GM19395 (cell line): Measurements from ENCODE around the gene ETV1.

ENCODE experiments used
- ATAC-seq: cut with Tn5 transposase; IDR thresholded peaks from one replicate; pipeline ENCODE4 v1.9.1; 2021; ENCODE audit warnings: mild to moderate bottlenecking, moderate library complexity; ENCODE audit not compliant: unreplicated experiment

ETV1 gene

DNA sequence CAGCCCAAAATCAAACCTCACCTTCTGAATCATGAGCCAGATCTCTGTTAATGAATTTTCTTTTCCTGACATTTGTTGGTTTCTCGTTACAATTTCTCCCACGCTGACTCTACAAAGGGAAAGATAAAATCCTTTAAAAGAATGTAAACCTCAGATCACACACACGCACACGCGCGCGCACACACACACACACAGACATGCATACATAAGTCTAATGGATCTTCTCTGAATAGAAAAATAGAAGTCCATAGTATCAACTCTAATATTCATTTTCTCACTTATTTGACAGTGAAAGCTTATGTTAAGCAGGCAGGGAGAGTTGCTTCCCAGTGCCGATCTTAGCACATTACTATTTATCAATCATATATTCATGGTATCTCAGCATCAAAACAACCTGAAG, 1.4 kb downstream of the ETV1 start:
- ATAC-seq, result no peak

DNA sequence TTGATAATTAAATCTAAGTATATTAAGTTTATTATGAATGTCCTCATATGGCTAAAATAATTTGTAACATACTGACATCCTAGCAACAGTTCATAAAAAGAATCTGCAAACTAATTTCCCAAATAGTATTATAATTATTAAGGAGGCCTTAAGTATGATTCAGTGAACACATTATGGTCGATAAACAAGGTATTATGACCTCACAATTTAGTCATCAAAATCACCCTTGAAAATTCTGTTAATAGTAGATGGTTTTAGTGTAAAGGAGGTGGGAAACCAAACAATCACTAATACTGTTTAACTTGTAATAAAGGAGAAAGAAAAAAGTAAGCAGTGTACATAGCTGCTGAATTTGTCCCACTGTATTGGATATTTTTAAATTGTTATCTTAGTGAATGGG, 2.1 kb downstream of the ETV1 start:
- ATAC-seq, result no peak

DNA sequence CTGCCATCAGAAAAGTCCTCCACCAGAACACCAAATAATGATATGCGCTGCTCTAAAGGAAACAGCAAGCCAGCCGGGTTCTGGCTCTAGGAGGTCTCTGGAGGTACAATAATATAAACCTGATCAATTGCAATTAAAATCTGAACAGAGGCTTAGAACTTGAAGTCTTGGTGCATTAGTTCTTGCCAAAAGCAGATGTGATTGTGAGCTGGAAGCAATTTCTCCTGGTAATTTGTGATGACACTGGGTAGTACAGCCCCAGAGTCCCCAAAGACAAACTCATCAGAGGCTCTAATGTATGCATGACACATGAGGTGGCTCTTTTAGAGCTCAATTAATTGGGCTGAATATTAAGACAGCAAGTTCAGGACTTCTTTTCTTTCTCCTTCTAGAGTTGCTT, 3.3 kb downstream of the ETV1 start:
- ATAC-seq, result no peak

DNA sequence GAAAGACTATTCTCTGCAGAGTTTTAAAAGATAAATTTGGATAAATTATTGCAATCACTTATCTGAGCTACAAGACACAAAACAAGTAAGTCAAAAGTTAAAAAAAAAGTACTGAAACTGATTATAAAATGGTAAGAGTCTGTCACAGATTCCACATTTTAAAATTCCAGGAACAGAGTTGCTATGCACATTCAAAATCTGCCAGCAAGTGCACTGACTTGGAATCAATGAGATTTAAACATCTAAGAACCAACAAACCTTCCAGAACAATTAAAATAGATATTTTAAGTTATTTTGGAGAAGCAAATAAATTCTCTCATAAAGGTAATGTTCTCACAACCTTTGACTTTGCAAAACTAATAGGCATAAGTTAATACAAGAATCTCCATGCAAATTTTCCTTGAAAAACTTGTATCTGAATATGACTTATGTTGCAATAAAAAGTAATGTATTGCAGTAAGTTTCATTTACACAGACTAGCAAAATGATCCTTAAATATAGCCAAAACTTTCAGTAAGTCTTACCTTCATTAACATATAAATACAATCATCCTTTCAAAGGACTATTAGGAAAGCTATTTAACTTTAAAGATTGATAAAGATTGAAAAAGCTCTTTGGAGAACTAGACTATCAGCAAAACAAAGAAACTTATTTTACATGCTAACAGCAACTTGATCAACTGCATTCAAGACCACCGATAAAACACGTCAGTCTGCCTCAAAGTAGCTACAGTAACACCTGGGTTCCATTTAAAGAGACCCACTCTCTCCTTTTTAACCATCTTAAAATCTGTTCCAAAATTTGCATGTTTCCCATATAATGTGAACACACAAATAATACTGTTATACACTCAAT, 4.4 kb downstream of the ETV1 start:
- no peak for ATAC-seq

DNA sequence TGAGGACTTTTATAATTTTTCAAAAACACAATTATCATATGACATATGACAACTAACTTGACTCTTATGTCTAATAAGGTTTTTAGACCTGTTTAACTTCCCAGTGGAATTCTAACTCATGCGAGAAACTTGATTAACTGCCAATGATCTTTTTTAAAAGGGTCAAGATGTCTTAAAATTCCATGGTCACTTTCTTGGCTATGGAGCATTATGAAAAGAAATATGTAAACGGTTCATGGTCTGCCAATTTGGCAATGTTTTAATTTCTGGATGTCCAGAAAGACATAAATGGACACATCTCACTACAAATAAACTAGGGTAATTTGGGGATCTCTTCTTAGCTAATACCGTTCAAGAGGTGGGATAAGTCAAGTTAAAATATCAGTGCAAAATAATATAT, 5.4 kb downstream of the ETV1 start:
- no peak for ATAC-seq

DNA sequence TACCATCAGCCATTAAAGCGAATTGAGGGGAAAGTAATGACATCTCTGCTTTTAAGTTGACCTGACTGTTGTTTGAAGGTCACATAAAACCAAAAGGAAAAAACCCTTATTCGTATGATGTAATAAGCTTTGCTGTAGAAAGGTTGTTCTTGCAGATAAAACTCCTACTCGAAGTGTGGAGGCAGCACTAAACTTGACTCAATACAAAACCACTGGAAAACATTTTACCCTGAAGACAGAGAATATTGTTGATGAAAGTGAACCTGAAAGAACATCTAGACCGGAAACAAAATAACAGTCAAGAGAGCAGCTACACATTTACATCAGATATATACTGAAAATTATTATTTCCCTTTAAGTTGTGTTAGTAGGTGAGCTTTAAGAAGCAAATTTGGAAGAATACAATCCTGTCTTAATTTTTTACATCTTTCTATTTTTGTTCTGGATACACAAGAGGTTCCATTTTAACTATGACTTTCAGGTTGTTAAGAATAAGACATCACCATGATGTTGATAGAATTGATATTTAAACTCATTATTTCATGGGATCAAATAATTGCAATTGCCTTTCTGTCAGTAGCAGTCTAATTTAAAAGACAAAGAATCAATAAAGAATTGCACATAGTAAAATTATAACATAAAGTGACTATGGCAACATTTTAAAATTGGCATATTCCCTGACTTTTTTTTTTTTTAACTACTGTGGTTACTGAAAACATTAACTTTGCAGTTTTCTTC, 6.4 kb downstream of the ETV1 start:
- no peak for ATAC-seq

DNA sequence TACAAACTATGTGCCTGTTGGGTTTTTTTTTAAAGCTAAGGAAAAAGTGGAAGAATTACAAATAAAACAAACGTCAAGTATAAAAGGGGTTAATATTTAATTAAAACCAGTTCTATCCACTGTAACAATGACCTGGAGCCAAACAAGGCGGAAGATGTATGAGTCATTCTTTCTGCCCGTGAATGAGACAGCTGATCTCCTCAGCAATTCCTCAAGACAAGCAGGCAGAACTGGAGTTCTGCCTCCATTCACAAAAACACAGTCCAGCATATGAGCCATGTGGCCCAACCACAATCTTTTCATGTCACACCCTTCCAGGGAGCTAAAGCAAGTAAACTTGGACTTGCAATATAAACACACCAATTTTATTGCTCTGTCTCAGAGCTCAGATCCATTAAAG, 8.4 kb downstream of the ETV1 start:
- ATAC-seq, result no peak

DNA sequence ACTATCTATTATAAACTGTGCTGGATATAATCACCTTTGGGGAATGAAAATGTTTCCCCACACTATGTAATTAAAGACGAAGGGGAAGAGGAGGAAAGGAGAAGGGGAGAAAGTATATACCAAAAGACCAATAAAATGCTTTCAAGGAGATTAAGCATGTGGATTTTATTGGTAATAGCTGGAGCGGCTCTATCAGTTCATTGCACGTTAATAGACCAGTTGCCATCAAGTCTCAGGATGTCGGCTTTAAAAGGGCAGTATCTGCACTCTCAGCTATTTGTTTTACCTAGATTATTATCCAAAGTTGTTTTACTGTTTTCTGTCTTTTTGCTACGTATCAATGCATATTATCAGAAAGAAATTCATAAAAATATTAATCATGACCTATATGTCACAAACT, 9.0 kb downstream of the ETV1 start:
- ATAC-seq, result no peak

DNA sequence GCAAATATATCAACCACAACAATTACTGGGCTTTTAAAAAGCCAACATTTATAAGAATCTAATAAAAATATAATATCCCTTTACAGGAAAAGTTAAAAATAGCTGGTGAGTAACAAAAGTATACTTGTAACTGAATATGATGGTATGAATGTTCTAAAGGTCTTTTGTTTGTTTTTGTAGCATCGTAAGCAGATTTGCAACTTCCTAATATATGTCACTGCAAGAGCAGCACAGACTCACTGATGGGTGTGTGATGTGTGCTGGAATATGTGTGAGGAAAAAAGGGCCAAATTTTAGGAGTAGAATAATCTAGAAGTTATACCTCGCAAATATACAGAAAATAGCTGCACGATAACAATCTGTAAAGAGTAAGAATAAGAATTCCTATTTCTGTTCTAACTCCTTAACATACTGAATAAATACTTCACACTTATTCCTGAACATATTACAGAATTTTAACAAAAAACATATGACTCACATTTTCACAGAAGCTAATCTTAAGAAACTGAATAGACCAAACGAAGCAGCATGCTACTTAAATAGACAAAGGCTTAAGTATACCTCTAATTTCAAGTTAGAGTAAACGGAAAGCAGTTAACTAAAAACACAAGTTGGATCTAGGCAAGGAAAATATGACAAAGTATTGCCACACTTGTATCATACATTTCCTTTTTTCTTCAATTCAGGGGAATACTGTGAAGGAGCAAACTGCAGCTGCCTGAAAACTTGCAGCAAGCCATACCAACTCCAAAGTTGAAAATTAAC, 9.6 kb downstream of the ETV1 start:
- ATAC-seq, result no peak

DNA sequence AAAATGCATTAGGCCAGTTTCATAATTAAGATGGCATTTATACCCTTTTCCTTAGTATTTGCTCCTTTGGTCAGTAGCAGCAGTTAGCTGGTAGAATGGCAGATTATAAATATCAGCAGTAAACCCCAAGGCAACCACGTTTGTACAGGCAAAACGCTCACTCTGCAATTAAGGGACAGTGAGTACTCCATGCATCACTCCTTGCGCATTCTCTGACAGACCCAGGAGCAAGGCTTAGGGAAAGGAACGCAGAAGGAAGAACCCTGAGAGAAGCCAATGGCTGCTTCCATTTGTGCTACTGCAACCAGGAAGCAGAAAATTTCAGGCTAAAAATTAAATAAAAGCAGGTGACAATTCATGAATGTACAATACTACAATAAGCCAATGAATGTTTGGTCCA, 12.9 kb downstream of the ETV1 start:
- ATAC-seq, result no peak

DNA sequence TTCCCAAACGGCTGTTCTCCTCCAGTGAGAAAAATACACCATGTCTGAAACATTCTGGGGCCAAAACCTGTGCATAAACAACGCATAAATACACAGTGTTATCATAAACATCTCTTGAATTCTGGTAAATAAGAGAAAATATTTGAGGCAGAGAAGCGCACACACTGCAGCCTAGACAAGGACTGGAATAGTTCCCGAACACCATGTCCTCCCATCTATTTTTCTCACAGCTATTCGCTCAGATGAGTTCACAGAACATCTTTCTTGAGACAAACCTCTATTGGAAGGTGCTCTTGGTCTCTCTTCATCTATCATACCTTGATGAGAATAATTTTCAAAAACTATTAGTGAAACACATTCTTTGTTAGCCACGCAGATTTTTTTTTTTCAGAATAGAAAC, 24.4 kb downstream of the ETV1 start:
- ATAC-seq, result no peak

DNA sequence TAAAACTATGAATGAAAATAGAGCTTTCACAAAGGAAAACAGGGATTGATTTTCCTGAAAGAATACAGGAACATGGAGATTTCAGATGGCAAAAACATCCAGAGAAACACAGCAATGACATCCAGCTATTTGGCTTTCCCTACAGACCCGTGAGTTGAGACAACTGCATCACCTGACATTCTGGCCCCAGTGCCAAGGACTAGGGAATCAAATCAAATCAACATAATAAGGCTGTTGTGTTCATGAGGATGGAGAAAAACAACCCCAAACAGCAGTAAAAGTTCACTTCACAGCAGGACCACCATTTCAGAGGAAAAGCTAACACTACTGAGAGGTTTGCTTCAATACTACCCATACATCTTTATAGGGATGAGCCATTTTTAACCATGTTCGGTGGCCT, 25.5 kb downstream of the ETV1 start:
- ATAC-seq, result no peak

DNA sequence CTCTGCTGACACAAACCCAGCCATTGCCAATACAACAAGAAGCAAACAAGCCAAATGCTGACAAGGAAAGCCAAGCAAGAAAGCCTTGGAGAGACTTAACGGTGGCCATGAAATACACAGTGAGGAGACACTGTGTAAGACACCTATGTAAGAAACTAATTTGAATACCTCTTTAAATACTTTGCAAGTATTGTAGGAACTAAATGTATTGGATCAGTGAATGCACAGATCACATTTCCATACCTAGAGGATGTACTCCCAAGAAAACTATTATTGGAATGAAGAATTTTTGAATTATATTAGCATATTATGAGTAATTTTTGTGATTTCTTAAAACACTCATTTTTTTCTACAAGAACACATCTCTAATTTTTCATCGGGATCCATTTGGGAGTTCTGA, 34.0 kb downstream of the ETV1 start:
- ATAC-seq, result no peak

DNA sequence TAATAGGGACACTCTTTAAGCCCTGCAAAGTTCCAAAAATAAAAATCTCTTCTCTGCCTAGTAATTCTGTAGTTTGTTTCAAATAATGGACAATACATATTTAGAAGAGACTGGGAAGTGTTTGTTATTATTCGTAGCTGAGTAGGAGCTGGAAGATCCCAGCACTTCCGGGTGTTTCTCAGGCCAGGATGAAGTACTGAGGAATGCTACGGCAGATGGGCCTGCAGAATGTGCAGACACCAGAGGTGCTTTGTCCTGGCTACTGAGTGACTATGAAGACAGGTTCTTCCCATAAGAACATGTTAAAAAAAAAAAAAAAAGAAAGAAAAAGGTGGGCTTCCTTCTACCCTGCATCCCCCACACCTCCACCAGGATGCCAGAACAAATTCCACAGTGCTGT, 36.1 kb downstream of the ETV1 start:
- no peak for ATAC-seq

DNA sequence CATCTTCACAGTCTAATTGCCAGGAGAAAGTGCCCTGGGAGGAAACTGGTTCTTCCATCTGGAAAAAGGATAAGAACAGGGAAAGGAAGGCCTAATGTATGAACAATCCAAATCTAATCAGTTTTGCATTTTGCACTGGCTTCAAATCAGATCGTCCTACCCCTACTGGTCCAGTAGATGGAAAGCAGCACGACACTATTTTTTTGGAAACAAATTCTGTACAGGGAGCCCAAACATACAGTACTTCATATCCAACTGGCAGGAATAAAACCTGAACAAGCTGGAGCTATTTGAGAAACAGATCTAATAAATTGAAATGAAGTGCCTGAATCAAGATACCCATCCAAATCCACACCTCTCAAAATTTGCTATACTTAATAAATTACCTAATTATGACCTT, 36.5 kb downstream of the ETV1 start:
- no peak for ATAC-seq

DNA sequence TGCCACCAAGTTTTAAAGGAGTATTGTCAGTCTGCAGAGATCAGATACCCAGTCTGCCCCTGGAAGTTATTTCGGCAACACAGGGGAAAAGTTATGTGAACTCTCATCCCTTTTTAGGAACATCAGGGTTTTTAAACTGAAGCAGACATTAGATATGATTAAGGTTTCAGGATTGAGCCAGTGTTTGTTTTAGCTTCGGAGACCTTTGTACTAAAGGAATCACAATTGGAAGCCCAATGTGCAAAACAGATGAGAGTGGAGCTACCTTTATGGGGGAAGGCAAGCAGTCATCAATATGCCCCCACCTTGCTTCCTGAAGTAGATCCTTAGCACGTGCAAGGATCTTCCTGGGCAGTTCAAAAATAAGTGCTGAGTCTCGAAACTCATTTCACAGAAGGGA, 39.5 kb downstream of the ETV1 start:
- no peak for ATAC-seq

DNA sequence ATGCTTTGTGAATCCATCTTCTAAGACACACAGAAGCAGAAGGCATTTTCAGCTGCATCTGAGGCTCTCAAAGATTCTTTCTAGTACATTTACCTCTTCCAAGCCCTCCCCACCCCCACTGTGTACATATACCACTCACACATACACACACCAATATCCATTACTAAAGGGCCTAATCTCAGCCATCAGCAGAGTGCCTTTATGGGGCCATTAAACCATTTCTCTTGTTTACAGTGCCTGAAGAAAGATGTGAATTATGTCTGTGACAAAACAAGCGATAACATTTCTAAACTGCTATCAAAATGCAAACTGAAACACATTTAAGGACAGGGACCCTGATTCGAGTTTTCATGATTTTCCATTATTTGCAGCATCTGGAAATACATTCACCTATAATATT, 40.0 kb downstream of the ETV1 start:
- no peak for ATAC-seq

DNA sequence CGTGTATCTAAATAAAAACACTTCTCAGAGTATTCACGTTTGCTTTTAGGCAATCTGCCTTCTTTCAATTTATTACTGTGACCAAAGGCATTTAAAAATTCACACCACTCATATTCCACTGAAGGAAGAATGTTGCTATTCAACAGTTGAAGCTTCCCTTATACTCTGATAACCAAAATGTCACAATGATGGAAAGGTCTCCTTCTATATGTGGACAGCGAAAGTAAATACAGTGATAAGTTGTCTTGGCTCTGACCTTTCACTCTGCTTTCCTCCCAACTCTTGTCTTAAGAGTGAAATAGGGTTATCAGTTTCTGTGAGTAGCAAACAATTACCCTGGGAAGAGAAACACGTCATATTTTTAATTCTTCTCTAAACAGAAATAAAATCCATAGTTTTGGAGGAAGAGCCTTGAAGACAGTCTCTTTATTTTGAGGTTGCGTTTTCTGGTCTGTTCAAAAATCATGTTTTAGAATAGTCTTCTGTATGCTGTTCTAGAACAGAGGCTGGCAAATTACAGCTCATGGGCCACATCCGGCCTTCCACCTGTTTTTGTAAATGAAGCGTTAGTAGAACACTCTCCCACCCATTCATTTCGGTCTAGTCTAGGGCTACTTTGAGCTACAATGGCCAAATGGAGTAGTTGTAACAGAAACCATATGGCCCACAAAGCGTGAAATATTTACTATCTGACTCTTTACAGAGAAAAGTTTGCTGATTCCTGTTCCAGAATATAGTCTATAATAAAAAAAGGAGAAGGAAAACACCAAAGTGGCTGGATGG, 41.3 kb downstream of the ETV1 start:
- no peak for ATAC-seq

DNA sequence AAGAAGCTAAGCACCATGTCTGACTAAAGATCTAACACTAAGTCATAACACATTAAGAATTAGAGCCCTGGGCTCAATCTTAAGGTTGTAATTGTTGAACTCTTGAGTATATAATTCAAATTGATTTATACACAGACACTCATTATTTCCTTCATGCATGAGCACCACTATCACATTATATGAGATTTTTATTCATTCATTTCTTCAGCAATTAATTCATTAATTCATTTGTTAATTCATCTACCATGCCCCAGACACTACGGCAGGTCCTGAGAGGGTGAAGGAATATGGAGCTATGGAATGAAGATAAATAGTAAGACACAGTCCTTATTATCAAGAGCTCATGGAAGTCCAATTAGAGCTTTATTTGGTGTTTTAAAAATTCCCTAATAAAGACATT, 41.9 kb downstream of the ETV1 start:
- ATAC-seq, result no peak

DNA sequence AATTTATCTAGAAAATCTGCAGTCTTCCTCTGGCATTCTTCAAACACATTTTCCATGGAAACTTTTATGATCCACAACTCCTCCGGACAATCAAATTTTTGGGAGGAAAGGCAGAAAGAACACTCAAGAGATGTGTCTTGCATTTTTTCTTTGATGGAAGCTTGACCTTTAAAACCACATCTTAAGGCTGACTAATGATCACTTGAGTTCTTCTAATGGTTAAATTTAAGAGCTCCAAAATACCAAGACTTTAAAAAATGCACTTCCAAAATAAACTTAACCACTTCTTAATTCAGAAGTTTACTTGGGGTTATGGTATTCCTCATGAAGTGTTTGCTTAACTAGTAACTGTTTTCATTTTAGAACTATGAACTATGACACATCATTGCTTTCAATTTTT, 43.3 kb downstream of the ETV1 start:
- no peak for ATAC-seq

DNA sequence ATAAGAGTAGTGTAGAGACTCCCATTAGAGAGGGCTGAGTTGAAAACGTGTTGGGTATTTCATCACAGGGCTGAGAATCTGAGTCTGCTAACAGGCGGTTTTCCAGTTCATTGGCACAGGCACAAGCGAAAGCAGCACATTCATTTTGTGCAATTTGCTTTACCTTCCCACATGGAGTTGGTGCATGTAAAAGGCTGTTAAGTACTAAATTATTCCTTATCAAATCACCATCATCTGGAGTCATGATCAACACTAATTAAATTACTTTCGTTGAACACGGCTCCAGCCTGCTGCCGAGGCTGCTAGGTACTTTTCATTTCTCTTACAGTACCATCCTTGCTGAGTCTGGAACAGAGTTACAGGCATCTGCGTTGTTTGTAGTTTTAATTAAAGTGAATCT, 43.8 kb downstream of the ETV1 start:
- ATAC-seq, result no peak
